Measurements from ENCODE around the gene KLC1. TPM values are rescaled to one million over a fixed set of nuclear protein-coding genes. Genes with fewer than 3 reads are reported as not detected.

The KLC1 gene
- total RNA-seq, 1 experiment from 2014 or later: 306 TPM

DNA sequence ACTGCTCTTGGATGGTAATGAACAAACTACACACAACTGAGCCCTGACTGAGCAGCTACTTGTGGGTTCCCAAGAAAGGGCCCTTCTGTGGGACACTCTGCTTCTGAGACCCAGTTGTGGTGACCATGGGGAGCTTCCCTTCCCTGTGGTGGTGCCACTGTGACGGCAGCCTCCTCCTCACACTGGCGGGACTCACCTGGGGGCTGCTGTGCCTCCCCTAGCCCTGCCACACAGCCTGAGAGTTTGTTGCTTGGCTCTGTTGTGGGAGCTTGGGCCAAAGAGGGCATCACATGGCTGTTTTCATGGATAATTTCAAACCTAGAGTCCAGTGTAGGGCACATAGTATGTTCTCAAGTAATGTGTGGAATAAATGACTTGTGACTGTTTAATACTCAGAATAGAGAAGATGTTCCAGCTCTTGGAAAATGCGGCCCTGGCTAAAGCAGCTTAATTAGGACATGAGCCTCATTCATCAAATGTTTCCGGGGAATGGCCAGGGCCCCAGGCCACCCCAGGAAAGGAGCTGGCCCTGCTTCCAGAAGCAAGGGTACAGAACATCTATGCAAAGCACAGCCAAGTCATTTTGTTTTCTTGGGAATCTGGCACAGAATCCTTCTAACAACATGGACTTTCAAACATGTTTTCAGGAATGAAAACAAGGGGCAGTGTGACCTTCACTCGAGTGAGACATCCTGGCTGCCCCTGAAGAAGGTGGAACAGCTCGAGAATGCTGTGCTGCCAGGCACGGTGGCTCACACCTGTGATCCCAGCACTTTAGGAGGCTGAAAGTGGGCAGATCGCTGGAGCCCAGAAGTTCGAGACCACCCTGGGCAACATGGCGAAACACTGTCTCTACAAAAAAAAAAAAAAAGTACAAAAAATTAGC is 107.8 kb downstream of the KLC1 start:
- Histone ChIP-seq H3K4me3 (ENCODE audit: low read length) (no peak overlapping the region), H3F3A (ENCODE audit: low read length, unreplicated experiment) (no peaks in the 10 kb centered on the region), H3K27me3 (ENCODE audit: low read length) (no peaks in the 10 kb centered on the region), H4K20me1 (ENCODE audit: low read length) (no peaks in the 10 kb centered on the region), H3K9me2 (replicated peaks; ENCODE audit: low read length) (no peaks in the 10 kb centered on the region), H3K4me2 (ENCODE audit: low read length) (no peak overlapping the region), H3K4me1 (ENCODE audit: insufficient read depth, low read length) (no peaks in the 10 kb centered on the region), H3K36me3 (ENCODE audit: low read depth, low read length) (peaks cover 9% of the 10 kb centered on the region; the same call in 1 of the 2 replicates), H3K9me3 (ENCODE audit: low read length) (no peaks in the 10 kb centered on the region), H3K9ac (ENCODE audit: low read length) (no peak overlapping the region), H2AFZ (ENCODE audit: low read length) (no peak overlapping the region), H3K79me2 (ENCODE audit: low read length) (no peaks in the 10 kb centered on the region), H3K27ac (ENCODE audit: low read length) (no peak overlapping the region)
- intact Hi-C loops (cut with micrococcal nuclease): no loop called here
- TF ChIP-seq EZH2 (IDR thresholded peaks at IDR 0.05; ENCODE audit: low read length, unreplicated experiment): no peak
- TF ChIP-seq, protein P1, sequence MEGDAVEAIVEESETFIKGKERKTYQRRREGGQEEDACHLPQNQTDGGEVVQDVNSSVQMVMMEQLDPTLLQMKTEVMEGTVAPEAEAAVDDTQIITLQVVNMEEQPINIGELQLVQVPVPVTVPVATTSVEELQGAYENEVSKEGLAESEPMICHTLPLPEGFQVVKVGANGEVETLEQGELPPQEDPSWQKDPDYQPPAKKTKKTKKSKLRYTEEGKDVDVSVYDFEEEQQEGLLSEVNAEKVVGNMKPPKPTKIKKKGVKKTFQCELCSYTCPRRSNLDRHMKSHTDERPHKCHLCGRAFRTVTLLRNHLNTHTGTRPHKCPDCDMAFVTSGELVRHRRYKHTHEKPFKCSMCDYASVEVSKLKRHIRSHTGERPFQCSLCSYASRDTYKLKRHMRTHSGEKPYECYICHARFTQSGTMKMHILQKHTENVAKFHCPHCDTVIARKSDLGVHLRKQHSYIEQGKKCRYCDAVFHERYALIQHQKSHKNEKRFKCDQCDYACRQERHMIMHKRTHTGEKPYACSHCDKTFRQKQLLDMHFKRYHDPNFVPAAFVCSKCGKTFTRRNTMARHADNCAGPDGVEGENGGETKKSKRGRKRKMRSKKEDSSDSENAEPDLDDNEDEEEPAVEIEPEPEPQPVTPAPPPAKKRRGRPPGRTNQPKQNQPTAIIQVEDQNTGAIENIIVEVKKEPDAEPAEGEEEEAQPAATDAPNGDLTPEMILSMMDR (conservative IDR thresholded peaks at IDR 0.05; ENCODE audit: low read depth, low read length): no peak
- TF ChIP-seq EZH2phosphoT487 (IDR thresholded peaks at IDR 0.05; ENCODE audit: borderline replicate concordance, low read length): no peak
- CTCF ChIA-PET: no interaction called here
- DNase-seq: no peak
- BruUV-seq (replicated peaks): no TSS peak
- POLR2A ChIA-PET (ENCODE audit: unreplicated experiment): no interaction called here
- no peak for ATAC-seq

DNA sequence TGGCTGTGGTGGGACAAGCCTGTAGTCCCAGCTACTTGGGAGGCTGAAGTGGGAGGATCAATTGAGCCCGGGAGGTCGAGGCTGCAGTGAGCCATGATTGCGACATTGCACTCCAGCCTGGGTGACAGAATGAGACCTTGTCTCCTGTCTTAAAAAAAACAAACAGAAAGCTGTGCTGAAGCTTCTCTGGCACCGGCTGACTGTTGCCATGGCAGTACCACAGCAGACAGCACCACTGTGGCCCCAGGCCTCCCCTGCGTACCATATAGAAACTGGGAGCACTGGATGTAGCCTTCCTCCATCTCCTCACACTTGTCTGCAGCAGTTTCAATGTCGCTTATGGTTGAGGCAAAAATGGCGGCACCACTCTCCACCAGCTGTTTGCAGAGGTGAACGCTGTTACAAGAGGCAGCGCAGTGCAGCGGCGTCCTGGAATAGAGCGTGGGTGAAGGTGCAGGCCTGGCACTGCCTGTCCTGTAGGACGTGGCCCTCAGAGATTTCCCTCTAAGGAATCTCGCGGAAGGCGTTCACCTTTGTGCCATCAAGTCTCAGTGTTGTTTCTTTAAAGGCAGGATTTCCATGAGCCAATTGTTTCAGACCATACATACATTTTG is 108.5 kb downstream of the KLC1 start:
- H3K27ac ChIP-seq (ENCODE audit: low read length): no peak overlapping the region
- no peak overlapping the region for H2AFZ ChIP-seq (ENCODE audit: low read length)
- DNase-seq (no peak), ATAC-seq (no peak)
- H3K4me1 ChIP-seq (ENCODE audit: insufficient read depth, low read length): no peaks in the 10 kb centered on the region
- H3F3A ChIP-seq (ENCODE audit: low read length, unreplicated experiment): no peaks in the 10 kb centered on the region
- intact Hi-C loops (cut with micrococcal nuclease): no loop called here
- no peaks in the 10 kb centered on the region for H4K20me1 ChIP-seq (ENCODE audit: low read length)
- no peaks in the 10 kb centered on the region for H3K9me2 ChIP-seq (replicated peaks; ENCODE audit: low read length)
- no TSS peak for BruUV-seq (replicated peaks)
- peaks cover 14% of the 10 kb centered on the region; the same call in 1 of the 2 replicates for H3K36me3 ChIP-seq (ENCODE audit: low read depth, low read length)
- ChIA-PET POLR2A (ENCODE audit: unreplicated experiment) (no interaction called here), CTCF (no interaction called here)
- no peaks in the 10 kb centered on the region for H3K79me2 ChIP-seq (ENCODE audit: low read length)
- H3K9ac ChIP-seq (ENCODE audit: low read length): no peak overlapping the region
- H3K4me3 ChIP-seq (ENCODE audit: low read length): no peak overlapping the region
- no peak overlapping the region for H3K4me2 ChIP-seq (ENCODE audit: low read length)
- no peak for TF ChIP-seq EZH2phosphoT487 (IDR thresholded peaks at IDR 0.05; ENCODE audit: borderline replicate concordance, low read length)
- TF ChIP-seq, protein P1 (conservative IDR thresholded peaks at IDR 0.05; ENCODE audit: low read depth, low read length): no peak
- no peak for TF ChIP-seq EZH2 (IDR thresholded peaks at IDR 0.05; ENCODE audit: low read length, unreplicated experiment)
- H3K27me3 ChIP-seq (ENCODE audit: low read length): no peaks in the 10 kb centered on the region
- H3K9me3 ChIP-seq (ENCODE audit: low read length): no peaks in the 10 kb centered on the region

DNA sequence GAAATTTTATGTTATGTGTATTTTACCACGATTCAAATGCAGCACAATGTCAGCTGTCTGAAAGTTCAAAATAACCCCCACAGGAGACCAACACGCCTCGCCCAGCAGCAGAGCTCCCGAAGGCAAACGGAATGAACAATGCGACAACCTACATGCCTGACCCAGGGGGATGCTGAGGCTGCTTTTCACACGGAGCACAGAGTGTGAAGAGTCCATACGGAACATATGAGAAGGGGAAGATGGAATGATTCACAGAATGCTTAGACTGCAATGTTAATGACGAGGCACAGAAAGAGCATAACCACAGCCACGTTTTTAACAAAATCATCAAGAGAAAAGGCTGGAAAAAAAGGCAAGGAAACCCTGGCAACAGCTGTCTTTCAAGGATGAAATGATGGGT is 109.2 kb downstream of the KLC1 start:
- Histone ChIP-seq H3K4me3 (ENCODE audit: low read length) (no peak overlapping the region), H3K9ac (ENCODE audit: low read length) (no peak overlapping the region), H3K27ac (ENCODE audit: low read length) (no peak overlapping the region), H3K9me3 (ENCODE audit: low read length) (no peaks in the 10 kb centered on the region), H2AFZ (ENCODE audit: low read length) (no peak overlapping the region), H4K20me1 (ENCODE audit: low read length) (no peaks in the 10 kb centered on the region), H3K4me1 (ENCODE audit: insufficient read depth, low read length) (no peaks in the 10 kb centered on the region), H3F3A (ENCODE audit: low read length, unreplicated experiment) (no peaks in the 10 kb centered on the region), H3K9me2 (replicated peaks; ENCODE audit: low read length) (no peaks in the 10 kb centered on the region), H3K79me2 (ENCODE audit: low read length) (no peaks in the 10 kb centered on the region), H3K4me2 (ENCODE audit: low read length) (no peak overlapping the region), H3K27me3 (ENCODE audit: low read length) (no peaks in the 10 kb centered on the region), H3K36me3 (ENCODE audit: low read depth, low read length) (peaks cover 14% of the 10 kb centered on the region; the same call in 1 of the 2 replicates)
- ATAC-seq: no peak
- CTCF ChIA-PET: no interaction called here
- DNase-seq: no peak
- POLR2A ChIA-PET (ENCODE audit: unreplicated experiment): no interaction called here
- intact Hi-C loops (cut with micrococcal nuclease): no loop called here
- no peak for TF ChIP-seq EZH2 (IDR thresholded peaks at IDR 0.05; ENCODE audit: low read length, unreplicated experiment)
- no peak for TF ChIP-seq EZH2phosphoT487 (IDR thresholded peaks at IDR 0.05; ENCODE audit: borderline replicate concordance, low read length)
- TF ChIP-seq, protein P1 (conservative IDR thresholded peaks at IDR 0.05; ENCODE audit: low read depth, low read length): no peak
- no TSS peak for BruUV-seq (replicated peaks)

Data from PC-3 (cell line).